Measurements from ENCODE around the gene SLIT3.

Gene SLIT3

DNA sequence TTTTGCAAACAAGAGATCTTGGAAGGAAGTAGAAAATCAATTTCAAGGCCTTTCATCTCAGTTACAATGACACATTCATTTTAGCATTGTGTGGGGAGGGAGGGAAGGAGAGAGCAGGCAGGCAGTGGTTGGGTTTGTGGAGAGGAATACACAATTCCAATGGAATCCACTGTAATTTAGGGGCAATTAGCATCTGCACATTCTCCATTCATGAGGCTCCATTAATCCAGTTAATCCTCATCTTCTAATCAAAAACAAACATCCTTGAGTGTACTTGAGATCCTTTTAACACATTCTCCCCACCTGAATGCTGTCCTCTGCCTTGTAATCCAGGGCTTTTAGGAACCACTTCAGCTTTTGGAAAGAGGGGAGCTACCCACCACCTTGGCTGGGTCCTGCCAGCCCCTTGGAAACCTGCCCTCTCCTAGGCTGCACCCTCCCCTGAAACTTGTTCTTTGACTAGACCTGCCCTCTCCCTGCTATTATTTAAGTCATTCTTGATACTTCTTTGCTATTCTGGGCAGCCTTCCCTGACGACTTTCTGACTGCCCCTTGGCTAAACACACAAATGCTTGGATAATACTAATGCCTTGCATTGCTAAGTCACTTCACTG is 271.2 kb downstream of the SLIT3 start:
- Mint-ChIP-seq H3K27ac (no peak overlapping the region), H3K4me3 (no peak overlapping the region), H3K36me3 (no peaks in the 10 kb centered on the region), H3K4me1 (no peaks in the 10 kb centered on the region), H3K27me3 (peaks cover 4 to 7% of the 10 kb centered on the region in 2 donors), H3K9me3 (peaks cover 0 to 3% of the 10 kb centered on the region in 2 donors)
- DNase-seq (no peak), ATAC-seq (replicated peaks) (no peak)

- H3K9me3 Mint-ChIP-seq, result peaks cover 0 to 1% of the 10 kb centered on the region in 2 donors
- no peaks in the 10 kb centered on the region for H3K4me1 Mint-ChIP-seq
- peaks cover 4 to 7% of the 10 kb centered on the region in 2 donors for H3K27me3 Mint-ChIP-seq
- ATAC-seq (replicated peaks) (no peak), DNase-seq (no peak)
- H3K27ac Mint-ChIP-seq, result no peak overlapping the region
- no peak overlapping the region for H3K4me3 Mint-ChIP-seq
- H3K36me3 Mint-ChIP-seq, result no peaks in the 10 kb centered on the region
Observed at GRCh38 chr5:169029037-169029436, 271.9 kb downstream of the SLIT3 start.

DNA sequence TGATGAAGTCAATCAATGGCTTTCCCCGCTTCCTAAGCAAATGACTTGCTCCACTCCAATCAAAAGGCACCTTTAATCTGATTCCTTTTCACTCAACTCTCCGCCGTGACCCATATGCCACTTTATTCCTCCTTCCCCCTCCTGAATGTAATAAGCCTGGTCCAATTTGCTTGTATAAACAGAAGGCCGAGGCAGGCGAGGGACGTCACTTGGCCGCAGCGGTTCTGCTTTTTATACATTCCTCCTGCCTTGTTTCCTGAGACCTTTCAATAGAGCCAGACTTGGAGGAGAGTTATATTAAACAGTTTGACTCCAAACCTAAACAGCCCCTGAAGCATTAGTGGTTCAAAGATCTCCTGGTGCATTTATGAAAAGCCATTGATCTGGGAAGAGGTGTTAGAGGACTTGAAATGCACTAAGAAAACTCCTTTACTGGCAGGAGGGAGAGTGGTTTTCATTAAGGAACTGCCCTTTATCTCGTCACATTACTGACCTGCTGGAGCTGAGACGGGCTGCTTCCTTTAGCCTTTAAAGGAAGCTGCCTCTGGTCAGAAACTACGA is 273.4 kb downstream of the SLIT3 start:
- peaks cover 0 to 1% of the 10 kb centered on the region in 2 donors for H3K9me3 Mint-ChIP-seq
- DNase-seq (no peak), ATAC-seq (replicated peaks) (no peak)
- H3K27me3 Mint-ChIP-seq, result peaks cover 0 to 7% of the 10 kb centered on the region in 2 donors
- H3K4me3 Mint-ChIP-seq, result no peak overlapping the region
- no peak overlapping the region for H3K27ac Mint-ChIP-seq
- H3K36me3 Mint-ChIP-seq, result no peaks in the 10 kb centered on the region
- H3K4me1 Mint-ChIP-seq, result no peaks in the 10 kb centered on the region

- H3K4me1 Mint-ChIP-seq, result no peaks in the 10 kb centered on the region
Observed at GRCh38 chr5:169025491-169025890, 275.4 kb downstream of the SLIT3 start.

DNA sequence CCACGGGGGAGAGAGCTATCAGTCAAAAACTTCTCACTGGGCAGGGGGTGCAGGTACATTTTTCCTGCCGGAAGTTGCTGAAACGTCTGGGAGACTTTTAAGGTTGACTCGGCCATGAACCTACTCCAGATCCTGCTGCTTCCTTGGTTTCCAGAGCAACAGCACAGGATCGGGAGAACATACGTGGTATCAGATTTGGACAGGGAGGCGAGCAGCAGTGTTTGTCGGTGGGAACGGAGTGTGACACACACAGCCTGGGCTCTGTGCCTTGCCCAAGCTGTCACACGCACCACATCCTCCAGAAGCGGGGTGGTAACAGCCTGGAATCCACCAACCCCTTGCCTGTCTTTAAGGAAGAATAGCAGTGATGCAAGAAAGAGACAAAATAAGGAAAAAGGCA is 276.5 kb downstream of the SLIT3 start:
- H3K27me3 Mint-ChIP-seq, result peaks cover 0 to 7% of the 10 kb centered on the region in 2 donors
- H3K4me1 Mint-ChIP-seq, result no peaks in the 10 kb centered on the region
- peaks cover 0 to 4% of the 10 kb centered on the region in 2 donors for H3K9me3 Mint-ChIP-seq
- no peak overlapping the region for H3K4me3 Mint-ChIP-seq
- DNase-seq (no peak), ATAC-seq (replicated peaks) (no peak)
- H3K27ac Mint-ChIP-seq, result no peak overlapping the region
- no peaks in the 10 kb centered on the region for H3K36me3 Mint-ChIP-seq

More at GRCh38 chr5:169025491-169025890, 275.4 kb downstream of the SLIT3 start:
- H3K9me3 Mint-ChIP-seq, result peaks cover 0 to 4% of the 10 kb centered on the region in 2 donors
- no peak overlapping the region for H3K4me3 Mint-ChIP-seq
- DNase-seq (no peak), ATAC-seq (replicated peaks) (no peak)
- H3K36me3 Mint-ChIP-seq, result no peaks in the 10 kb centered on the region
- H3K27ac Mint-ChIP-seq, result no peak overlapping the region
- peaks cover 0 to 7% of the 10 kb centered on the region in 2 donors for H3K27me3 Mint-ChIP-seq

GRCh38 chr5:169022718-169023117 is 278.2 kb downstream of the SLIT3 start:
- Mint-ChIP-seq H3K36me3 (no peaks in the 10 kb centered on the region), H3K9me3 (peaks cover 0 to 4% of the 10 kb centered on the region in 2 donors), H3K4me1 (no peaks in the 10 kb centered on the region), H3K27me3 (peaks cover 0 to 6% of the 10 kb centered on the region in 2 donors), H3K27ac (no peak overlapping the region), H3K4me3 (no peak overlapping the region)
- ATAC-seq (replicated peaks), result no peak
- DNase-seq, result no peak

- Mint-ChIP-seq H3K36me3 (no peaks in the 10 kb centered on the region), H3K9me3 (peaks cover 0 to 2% of the 10 kb centered on the region in 2 donors), H3K27ac (no peak overlapping the region), H3K4me1 (no peaks in the 10 kb centered on the region), H3K27me3 (no peaks in the 10 kb centered on the region), H3K4me3 (no peak overlapping the region)
- no peak for DNase-seq
- no peak for ATAC-seq (replicated peaks)
Observed at GRCh38 chr5:169020102-169020501, 280.8 kb downstream of the SLIT3 start.

GRCh38 chr5:169018925-169019324 is 282.0 kb downstream of the SLIT3 start:
- no peaks in the 10 kb centered on the region for H3K36me3 Mint-ChIP-seq
- H3K4me3 Mint-ChIP-seq, result no peak overlapping the region
- DNase-seq (no peak), ATAC-seq (replicated peaks) (no peak)
- H3K4me1 Mint-ChIP-seq, result no peaks in the 10 kb centered on the region
- no peak overlapping the region for H3K27ac Mint-ChIP-seq
- peaks cover 0 to 2% of the 10 kb centered on the region in 2 donors for H3K9me3 Mint-ChIP-seq
- no peaks in the 10 kb centered on the region for H3K27me3 Mint-ChIP-seq

DNA sequence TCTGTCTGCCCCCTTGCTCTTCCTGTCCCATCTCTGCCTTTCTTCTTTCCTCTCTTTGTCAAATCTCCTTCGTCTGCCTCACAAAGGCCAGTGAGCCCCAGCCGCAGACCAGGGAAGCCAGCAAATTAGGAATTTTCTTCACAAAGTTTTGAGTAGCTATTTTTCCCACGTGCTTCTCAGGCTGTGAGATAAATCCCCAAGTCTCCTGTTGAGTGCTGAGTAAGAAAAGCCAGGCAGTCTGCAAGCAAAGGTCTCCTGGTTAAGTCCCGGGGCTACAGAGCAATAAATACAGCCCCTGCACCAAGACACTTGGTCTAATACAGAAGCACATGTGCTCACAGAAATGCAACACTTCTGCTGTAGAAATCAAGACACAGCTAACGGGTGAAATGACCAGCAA is 284.9 kb downstream of the SLIT3 start:
- no peak overlapping the region for H3K4me3 Mint-ChIP-seq
- no peaks in the 10 kb centered on the region for H3K9me3 Mint-ChIP-seq
- no peaks in the 10 kb centered on the region for H3K4me1 Mint-ChIP-seq
- no peaks in the 10 kb centered on the region for H3K36me3 Mint-ChIP-seq
- DNase-seq, result no peak
- ATAC-seq (replicated peaks), result no peak
- H3K27ac Mint-ChIP-seq, result no peak overlapping the region
- no peaks in the 10 kb centered on the region for H3K27me3 Mint-ChIP-seq

- Mint-ChIP-seq H3K27ac (no peak overlapping the region), H3K4me1 (no peaks in the 10 kb centered on the region), H3K27me3 (peaks cover 6% of the 10 kb centered on the region in 2 donors), H3K9me3 (no peaks in the 10 kb centered on the region), H3K36me3 (no peaks in the 10 kb centered on the region), H3K4me3 (no peak overlapping the region)
- no peak for DNase-seq
- ATAC-seq (replicated peaks), result no peak
Observed at GRCh38 chr5:169013846-169014245, 287.1 kb downstream of the SLIT3 start.

DNA sequence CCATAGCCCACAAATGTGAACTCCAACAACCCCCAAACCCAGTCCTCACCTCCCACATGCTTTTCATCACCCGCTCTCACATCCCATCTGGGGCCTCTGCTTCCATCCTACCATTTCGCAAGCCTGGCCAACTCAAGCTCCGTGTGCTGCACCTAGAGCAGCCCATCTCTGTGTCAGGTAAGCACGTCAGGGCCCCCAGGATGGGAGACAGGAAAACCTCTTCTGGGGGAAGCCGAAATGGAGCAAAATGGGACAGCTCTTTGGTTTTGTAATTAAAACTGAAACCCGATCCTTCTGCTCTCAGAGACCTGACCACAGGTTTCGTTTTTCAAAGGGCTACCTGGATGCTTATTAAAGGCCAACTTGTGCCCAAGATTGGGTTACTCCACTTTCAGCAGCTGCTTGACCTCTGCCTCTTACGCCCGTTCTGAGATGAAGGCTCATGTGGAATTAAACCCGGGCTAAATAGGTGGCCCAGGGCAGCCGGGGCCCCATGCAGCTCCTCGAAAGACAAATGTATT is 287.7 kb downstream of the SLIT3 start:
- Mint-ChIP-seq H3K4me1 (no peaks in the 10 kb centered on the region), H3K9me3 (no peaks in the 10 kb centered on the region), H3K36me3 (no peaks in the 10 kb centered on the region), H3K4me3 (no peak overlapping the region), H3K27me3 (peaks cover 9 to 10% of the 10 kb centered on the region in 2 donors), H3K27ac (no peak overlapping the region)
- no peak for DNase-seq
- no peak for ATAC-seq (replicated peaks)

DNA sequence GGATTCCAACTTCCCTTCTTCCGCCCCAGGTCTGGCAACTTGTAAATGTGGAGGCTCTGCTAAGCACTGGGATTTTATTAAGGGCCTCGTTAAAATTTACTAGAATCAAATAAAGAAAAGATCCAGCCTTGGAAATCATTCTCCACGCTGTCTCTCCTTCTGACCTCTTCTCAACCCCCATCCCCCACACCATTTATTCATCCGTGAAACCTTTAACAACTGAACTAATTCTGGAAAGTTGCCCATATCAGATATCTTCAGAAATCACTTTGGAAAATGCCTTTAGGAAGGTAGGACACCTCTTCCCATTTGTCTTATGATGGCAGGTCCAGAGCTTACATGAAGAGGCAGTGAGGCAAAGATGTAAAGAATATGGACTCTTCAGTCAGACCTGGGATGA is 288.5 kb downstream of the SLIT3 start:
- H3K27me3 Mint-ChIP-seq, result peaks cover 9 to 10% of the 10 kb centered on the region in 2 donors

GRCh38 chr5:169011451-169011850 is 289.5 kb downstream of the SLIT3 start:
- Mint-ChIP-seq H3K9me3 (peaks cover 0 to 3% of the 10 kb centered on the region in 2 donors), H3K4me1 (no peaks in the 10 kb centered on the region), H3K4me3 (no peak overlapping the region), H3K36me3 (no peaks in the 10 kb centered on the region), H3K27ac (no peak overlapping the region), H3K27me3 (peaks cover 9 to 10% of the 10 kb centered on the region in 2 donors)
- ATAC-seq (replicated peaks), result no peak
- no peak for DNase-seq

More for the DNA sequence above, 288.5 kb downstream of the SLIT3 start:
- no peak overlapping the region for H3K4me3 Mint-ChIP-seq
- H3K4me1 Mint-ChIP-seq, result no peaks in the 10 kb centered on the region
- H3K27ac Mint-ChIP-seq, result no peak overlapping the region
- no peaks in the 10 kb centered on the region for H3K9me3 Mint-ChIP-seq
- H3K36me3 Mint-ChIP-seq, result no peaks in the 10 kb centered on the region
- DNase-seq (no peak), ATAC-seq (replicated peaks) (no peak)

- Mint-ChIP-seq H3K4me3 (no peak overlapping the region), H3K27me3 (peaks cover 9 to 10% of the 10 kb centered on the region in 2 donors), H3K27ac (no peak overlapping the region), H3K9me3 (peaks cover 0 to 3% of the 10 kb centered on the region in 2 donors), H3K36me3 (no peaks in the 10 kb centered on the region), H3K4me1 (no peaks in the 10 kb centered on the region)
- no peak for DNase-seq
- no peak for ATAC-seq (replicated peaks)
Observed at GRCh38 chr5:169011009-169011408, 289.9 kb downstream of the SLIT3 start.

GRCh38 chr5:169009123-169009522 is 291.8 kb downstream of the SLIT3 start:
- peaks cover 9 to 10% of the 10 kb centered on the region in 2 donors for H3K27me3 Mint-ChIP-seq
- DNase-seq (no peak), ATAC-seq (replicated peaks) (no peak)
- H3K36me3 Mint-ChIP-seq, result no peaks in the 10 kb centered on the region
- no peak overlapping the region for H3K27ac Mint-ChIP-seq
- H3K4me3 Mint-ChIP-seq, result no peak overlapping the region
- H3K9me3 Mint-ChIP-seq, result peaks cover 0 to 3% of the 10 kb centered on the region in 2 donors
- H3K4me1 Mint-ChIP-seq, result no peaks in the 10 kb centered on the region
